Superior temporal gyrus (tissue), 1 donor: ENCODE measurements around the gene RAB7B.

Experiments used
- DNase-seq: peaks from one replicate; pipeline ENCODE4 v3.0.0-alpha.2; 2016; ENCODE audit errors: extremely low spot score

The RAB7B gene

DNA sequence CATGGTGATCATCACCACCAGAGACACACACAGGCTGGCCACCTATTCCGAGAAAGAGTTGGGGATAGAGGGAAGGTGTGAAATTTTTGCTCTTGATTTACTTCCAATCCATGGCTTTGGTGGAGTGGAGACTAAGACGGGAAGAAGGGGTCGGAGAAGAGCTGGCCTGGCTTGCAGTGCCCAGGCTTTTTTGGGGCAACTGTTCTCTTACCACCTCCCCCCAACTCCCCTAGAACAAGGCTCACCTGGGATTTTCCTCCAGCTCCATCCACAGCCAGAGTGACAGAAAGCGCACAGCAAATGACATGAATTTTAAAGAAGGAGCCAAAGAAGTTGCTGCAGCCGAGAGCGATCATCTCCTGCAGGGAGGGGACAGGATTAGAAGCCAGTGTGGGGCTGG lies 75.9 kb downstream of the RAB7B start:
- no peak for DNase-seq
